Measurements from ENCODE around the gene RHO. TPM values are rescaled to one million over a fixed set of nuclear protein-coding genes. Genes with fewer than 3 reads are reported as not detected.

Gene RHO
- polyA plus RNA-seq, 1 of the 3 experiments (the other 2 are of a cell fraction) = not detected

DNA sequence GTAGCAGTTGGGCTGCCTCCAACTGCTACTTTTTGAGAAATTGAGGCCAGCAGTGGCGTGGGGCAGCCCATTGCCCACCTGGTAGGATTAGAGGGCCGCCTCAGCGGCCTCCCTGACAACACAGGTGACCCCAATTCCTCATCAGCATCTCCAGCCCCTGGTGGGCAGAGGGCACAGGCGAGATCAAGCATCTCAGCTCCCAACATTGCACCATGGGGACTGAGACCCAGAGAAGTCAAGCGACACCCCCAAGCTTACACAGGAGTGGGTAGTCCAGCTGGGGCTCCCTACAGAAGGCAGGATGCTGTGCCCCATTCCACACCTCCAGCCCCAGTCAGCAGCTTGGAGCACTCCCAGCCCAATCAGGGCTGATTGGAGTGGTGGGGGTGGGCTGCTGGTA, 14.3 kb downstream of the RHO start (continued):
- TF ChIP-seq RXRA (IDR thresholded peaks at IDR 0.05; ENCODE audit: borderline replicate concordance, low read depth) (no peak), ELF1 (IDR thresholded peaks at IDR 0.05) (no peak), GABPA (IDR thresholded peaks at IDR 0.05; ENCODE audit: low read depth) (no peak)

DNA sequence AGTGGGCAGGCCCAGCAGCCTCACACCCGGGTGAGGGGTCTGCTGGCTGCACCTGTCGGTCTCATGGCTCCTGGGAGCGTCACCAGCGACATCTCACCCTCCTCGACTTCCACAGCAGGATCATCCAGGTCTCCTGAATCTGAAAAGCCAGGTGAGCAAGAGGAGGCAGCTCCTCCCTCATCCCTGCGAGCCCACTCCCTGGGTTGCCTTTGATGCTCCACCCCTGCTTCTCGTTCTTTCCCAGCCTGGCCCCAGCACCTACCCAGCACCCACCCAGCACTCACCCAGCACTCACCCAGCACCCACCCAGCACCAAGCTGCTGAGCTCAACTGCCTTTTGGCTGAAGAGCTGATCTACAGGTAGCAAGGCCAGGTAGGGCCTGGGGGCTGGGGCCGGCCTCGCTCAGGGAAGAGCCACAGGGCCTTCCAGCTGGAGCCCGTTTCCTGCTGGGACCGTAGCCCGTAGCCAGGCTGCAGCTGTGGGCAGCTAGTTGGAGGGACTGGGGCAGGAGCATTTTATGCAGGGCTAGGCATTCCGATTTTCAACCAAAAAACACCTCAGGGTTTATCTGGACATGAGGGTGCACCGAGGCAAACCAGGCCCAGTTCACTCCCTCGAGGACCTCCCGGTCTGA, 14.8 kb downstream of the RHO start, which contains the start of gene H1-8:
Gene H1-8, plus strand, starts transcription at position 20 of the 635 bp plus-strand sequence. Its CDS starts 44 bp downstream, at position 64.
- H3K4me1 ChIP-seq (ENCODE audit: control insufficient read depth in 1 of 2, insufficient read depth in 2 of 2, low read depth in 1 of 2, low read length in 1 of 2) = no peaks in the 10 kb centered on the region
- no peak within 1 kb of the TSS for H3K9ac ChIP-seq
- no peak within 1 kb of the TSS for H2AFZ ChIP-seq (ENCODE audit: low read depth)
- TF ChIP-seq FOXJ3 (CRISPR knock-in tag; IDR thresholded peaks at IDR 0.05) (no peak), RFX5 (IDR thresholded peaks at IDR 0.05; ENCODE audit: low read length) (no peak), MXI1 (IDR thresholded peaks at IDR 0.05; ENCODE audit: low read depth, low read length) (no peak), GABPA (IDR thresholded peaks at IDR 0.05; ENCODE audit: low read depth) (no peak), RXRA (IDR thresholded peaks at IDR 0.05; ENCODE audit: borderline replicate concordance, low read depth) (no peak), YY1 (IDR thresholded peaks at IDR 0.05; ENCODE audit: low read depth) (no peak), TCF12 (IDR thresholded peaks at IDR 0.05) (no peak), CHD2 (IDR thresholded peaks at IDR 0.05; ENCODE audit: low read length, partially characterized antibody) (no peak), SMC3 (IDR thresholded peaks at IDR 0.05; ENCODE audit: low read depth, low read length) (no peak), EZH2phosphoT487 (IDR thresholded peaks at IDR 0.05; ENCODE audit: borderline replicate concordance, low read depth) (no peak)
- TF ChIP-seq, protein P1, sequence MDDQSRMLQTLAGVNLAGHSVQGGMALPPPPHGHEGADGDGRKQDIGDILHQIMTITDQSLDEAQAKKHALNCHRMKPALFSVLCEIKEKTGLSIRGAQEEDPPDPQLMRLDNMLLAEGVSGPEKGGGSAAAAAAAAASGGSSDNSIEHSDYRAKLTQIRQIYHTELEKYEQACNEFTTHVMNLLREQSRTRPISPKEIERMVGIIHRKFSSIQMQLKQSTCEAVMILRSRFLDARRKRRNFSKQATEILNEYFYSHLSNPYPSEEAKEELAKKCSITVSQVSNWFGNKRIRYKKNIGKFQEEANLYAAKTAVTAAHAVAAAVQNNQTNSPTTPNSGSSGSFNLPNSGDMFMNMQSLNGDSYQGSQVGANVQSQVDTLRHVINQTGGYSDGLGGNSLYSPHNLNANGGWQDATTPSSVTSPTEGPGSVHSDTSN (IDR thresholded peaks at IDR 0.05) = no peak
- TF ChIP-seq, protein P2, sequence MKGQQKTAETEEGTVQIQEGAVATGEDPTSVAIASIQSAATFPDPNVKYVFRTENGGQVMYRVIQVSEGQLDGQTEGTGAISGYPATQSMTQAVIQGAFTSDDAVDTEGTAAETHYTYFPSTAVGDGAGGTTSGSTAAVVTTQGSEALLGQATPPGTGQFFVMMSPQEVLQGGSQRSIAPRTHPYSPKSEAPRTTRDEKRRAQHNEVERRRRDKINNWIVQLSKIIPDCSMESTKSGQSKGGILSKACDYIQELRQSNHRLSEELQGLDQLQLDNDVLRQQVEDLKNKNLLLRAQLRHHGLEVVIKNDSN (IDR thresholded peaks at IDR 0.05; ENCODE audit: borderline replicate concordance, low read depth) = no peak
- TF ChIP-seq, protein P3, sequence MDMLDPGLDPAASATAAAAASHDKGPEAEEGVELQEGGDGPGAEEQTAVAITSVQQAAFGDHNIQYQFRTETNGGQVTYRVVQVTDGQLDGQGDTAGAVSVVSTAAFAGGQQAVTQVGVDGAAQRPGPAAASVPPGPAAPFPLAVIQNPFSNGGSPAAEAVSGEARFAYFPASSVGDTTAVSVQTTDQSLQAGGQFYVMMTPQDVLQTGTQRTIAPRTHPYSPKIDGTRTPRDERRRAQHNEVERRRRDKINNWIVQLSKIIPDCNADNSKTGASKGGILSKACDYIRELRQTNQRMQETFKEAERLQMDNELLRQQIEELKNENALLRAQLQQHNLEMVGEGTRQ (IDR thresholded peaks at IDR 0.05; ENCODE audit: borderline replicate concordance, low read depth, low read length) = no peak
- TF ChIP-seq, protein P4, sequence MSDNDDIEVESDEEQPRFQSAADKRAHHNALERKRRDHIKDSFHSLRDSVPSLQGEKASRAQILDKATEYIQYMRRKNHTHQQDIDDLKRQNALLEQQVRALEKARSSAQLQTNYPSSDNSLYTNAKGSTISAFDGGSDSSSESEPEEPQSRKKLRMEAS (IDR thresholded peaks at IDR 0.05; ENCODE audit: low read depth) = no peak
- no peak within 1 kb of the TSS for H3K4me3 ChIP-seq (ENCODE audit: low read depth in 2 of 2, low read length in 1 of 2)
- H3K79me2 ChIP-seq (ENCODE audit: insufficient read depth) = no peaks in the 10 kb centered on the region
- no peaks in the 10 kb centered on the region for H3K27me3 ChIP-seq (ENCODE audit: insufficient read depth)
- H3K9me2 ChIP-seq = no peaks in the 10 kb centered on the region
- CTCF ChIA-PET = interaction anchor here (1.8 kb wide), 1 partner anchor 53 kb away, joined by 5 read pairs; no protein-coding TSS in a partner anchor
- H3K4me2 ChIP-seq = no peak within 1 kb of the TSS
- H3K36me3 ChIP-seq (replicated peaks in 1 of 2; ENCODE audit: control insufficient read depth in 1 of 2, insufficient read depth in 2 of 2, low read length in 1 of 2) = no peaks in the 10 kb centered on the region
- POLR2A ChIA-PET = interaction anchor here (0.5 kb wide), 1 partner anchor 22 kb away, joined by 3 read pairs; no protein-coding TSS in a partner anchor
- DNase-seq = no peak
- H4K20me1 ChIP-seq (ENCODE audit: insufficient read depth) = no peaks in the 10 kb centered on the region
- no peaks in the 10 kb centered on the region for H3K9me3 ChIP-seq
- no peaks in the 10 kb centered on the region for H3F3A ChIP-seq (replicated peaks; ENCODE audit: insufficient read depth)
- no peak within 1 kb of the TSS for H3K27ac ChIP-seq (ENCODE audit: low read depth in 2 of 2, low read length in 1 of 2)
- WGBS (ENCODE audit: low lambda C conversion rate) = 81% methylated on average over 7 of the region's 16 CpGs
